Measurements from ENCODE around the gene ADAMTS18. TPM values are rescaled to one million over a fixed set of nuclear protein-coding genes. Genes with fewer than 3 reads are reported as not detected.

ADAMTS18 gene
- polyA plus RNA-seq, 2 of the 4 experiments (the other 2 are of a cell fraction), result 0.03 TPM; not detected in 1

- Histone ChIP-seq H3K4me1 (no peaks in the 10 kb centered on the region), H3K27ac (no peak overlapping the region), H3K9me3 (peaks cover 6% of the 10 kb centered on the region; the same call in 1 of the 3 replicates), H3K4me2 (no peak overlapping the region), H3K4me3 (no peak overlapping the region)
- WGBS (ENCODE audit: missing lambda C conversion rate), result 76% methylated on average over 10 of the region's 10 CpGs
- DNase-seq (ENCODE audit: low read depth in 1 of 2, low spot score in 1 of 2), result no peak
- ATAC-seq, result no peak
- POLR2A ChIA-PET, result no interaction called here
- CTCF ChIA-PET, result interaction anchor here (1.2 kb wide), 1 partner anchor 8 kb away, joined by 4 read pairs; no protein-coding TSS in a partner anchor
- FAIRE-seq, result no peak
- TF ChIP-seq USF2 (IDR thresholded peaks at IDR 0.05) (no peak), HEYL (CRISPR knock-in tag; IDR thresholded peaks at IDR 0.05) (no peak), ZNF302 (CRISPR knock-in tag; IDR thresholded peaks at IDR 0.05) (no peak), HOXB13 (CRISPR knock-in tag; IDR thresholded peaks at IDR 0.05; ENCODE audit: low read depth) (no peak), NPAS2 (CRISPR knock-in tag; IDR thresholded peaks at IDR 0.05; ENCODE audit: borderline replicate concordance) (no peak), HDAC2 (IDR thresholded peaks at IDR 0.05) (no peak), SREBF2 (IDR thresholded peaks at IDR 0.05) (no peak), HES2 (IDR thresholded peaks at IDR 0.05) (no peak), BCL3 (IDR thresholded peaks at IDR 0.05) (no peak)
Observed at GRCh38 chr16:77424871-77425604, 9.8 kb downstream of the ADAMTS18 start.

- ChIA-PET CTCF (interaction anchor here (0.8 to 2.0 kb wide), 3 partner anchors 10 to 162 kb away, joined by 3 to 5 read pairs (median 3); no protein-coding TSS in a partner anchor), POLR2A (no interaction called here)
- no peak for TF ChIP-seq EHF (CRISPR knock-in tag; IDR thresholded peaks at IDR 0.05)
- no peaks in the 10 kb centered on the region for H3K9me3 ChIP-seq
- no peak overlapping the region for H3K27ac ChIP-seq
- FAIRE-seq (no peak), DNase-seq (ENCODE audit: low read depth in 1 of 2, low spot score in 1 of 2) (no peak), ATAC-seq (no peak)
- H3K4me2 ChIP-seq, result no peak overlapping the region
- no peak overlapping the region for H3K4me3 ChIP-seq
- WGBS (ENCODE audit: missing lambda C conversion rate), result 80% methylated on average over 2 of the region's 2 CpGs
- no peaks in the 10 kb centered on the region for H3K4me1 ChIP-seq
Observed at GRCh38 chr16:77422196-77422784, 12.5 kb downstream of the ADAMTS18 start.

GRCh38 chr16:77416939-77417480, 17.8 kb downstream of the ADAMTS18 start:
- Histone ChIP-seq H3K9me3 (no peaks in the 10 kb centered on the region), H3K4me1 (peaks cover 13% of the 10 kb centered on the region; the same call in 2 of the 3 replicates), H3K4me3 (no peak overlapping the region), H3K27ac (no peak overlapping the region), H3K4me2 (no peak overlapping the region)
- FAIRE-seq (no peak), DNase-seq (ENCODE audit: low read depth in 1 of 2, low spot score in 1 of 2) (no peak), ATAC-seq (no peak)
- 7% methylated on average over 1 of the region's 1 CpG for WGBS (ENCODE audit: missing lambda C conversion rate)
- TF ChIP-seq FOXS1 (CRISPR knock-in tag; IDR thresholded peaks at IDR 0.05), result no peak
- no peak for TF ChIP-seq ESRRA (IDR thresholded peaks at IDR 0.05; ENCODE audit: borderline replicate concordance, low read length)
- TF ChIP-seq BHLHE40 (IDR thresholded peaks at IDR 0.05; ENCODE audit: low read depth, low read length), result no peak
- no peak for TF ChIP-seq HEYL (CRISPR knock-in tag; IDR thresholded peaks at IDR 0.05)
- TF ChIP-seq HOXB13 (CRISPR knock-in tag; IDR thresholded peaks at IDR 0.05; ENCODE audit: low read depth), result no peak
- TF ChIP-seq MYC (IDR thresholded peaks at IDR 0.05; ENCODE audit: borderline replicate concordance, low read length), result no peak
- TF ChIP-seq PBX3 (IDR thresholded peaks at IDR 0.05), result no peak
- TF ChIP-seq USF2 (IDR thresholded peaks at IDR 0.05), result no peak
- TF ChIP-seq ZSCAN20 (CRISPR knock-in tag; IDR thresholded peaks at IDR 0.05), result no peak
- TF ChIP-seq CEBPB (IDR thresholded peaks at IDR 0.05), result no peak
- TF ChIP-seq SMC3 (IDR thresholded peaks at IDR 0.05), result no peak
- CTCF ChIA-PET, result interaction anchor here (1.1 to 1.9 kb wide), 4 partner anchors 9 to 167 kb away, joined by 3 to 5 read pairs (median 4); no protein-coding TSS in a partner anchor
- POLR2A ChIA-PET, result no interaction called here
